GM23338 (cell line): ENCODE data around the gene RELN. TPM values are rescaled to one million over a fixed set of nuclear protein-coding genes. Genes with fewer than 3 reads are reported as not detected.

Source experiments
- ATAC-seq: fragments of 200-7000 bp; cut with Tn5 transposase; 3 replicates; pipeline ENCODE4 v1.9.1; 2020
- DNase-seq: peaks from one replicate; pipeline ENCODE4 v3.0.0-alpha.2; 2015; ENCODE audit warnings: low spot score
- H2AFZ ChIP-seq: fragments of 200-600 bp; sonication (generic); 2 replicates; pipeline ENCODE4 v1.8.0; 2016; ENCODE audit warnings: antibody characterized with exemption, mild to moderate bottlenecking, moderate library complexity
- H3F3A ChIP-seq: fragments of 200-600 bp; sonication (generic); replicated peaks from 2 replicates; pipeline ENCODE4 v1.8.0; 2017; ENCODE audit warnings: antibody characterized with exemption, mixed run types, low read depth
- H3K27ac ChIP-seq: fragments of 200-600 bp; sonication (generic); 2 replicates; pipeline ENCODE4 v1.6.1; 2016; ENCODE audit warnings: low read depth
- H3K27me3 ChIP-seq: fragments of 200-600 bp; sonication (generic); 2 replicates; pipeline ENCODE4 v1.8.0; 2016; ENCODE audit warnings: mild to moderate bottlenecking, mixed run types, moderate library complexity; ENCODE audit not compliant: insufficient read depth
- H3K36me3 ChIP-seq: fragments of 200-600 bp; sonication (generic); 2 replicates; pipeline ENCODE4 v1.8.0; 2016; ENCODE audit warnings: mild to moderate bottlenecking; ENCODE audit not compliant: insufficient read depth
- H3K4me1 ChIP-seq: fragments of 200-600 bp; sonication (generic); 2 replicates; pipeline ENCODE4 v1.8.0; 2016; ENCODE audit warnings: mild to moderate bottlenecking, moderate library complexity; ENCODE audit not compliant: insufficient read depth
- H3K4me2 ChIP-seq: fragments of 200-600 bp; sonication (generic); 2 replicates; pipeline ENCODE4 v1.7.1; 2017; ENCODE audit warnings: mixed run types
- H3K4me3 ChIP-seq: fragments of 200-600 bp; sonication (generic); 2 replicates; pipeline ENCODE4 v1.6.1; 2016; ENCODE audit warnings: mixed run types
- H3K79me2 ChIP-seq: fragments of 200-600 bp; sonication (generic); replicated peaks from 2 replicates; pipeline ENCODE4 v1.8.0; 2017; ENCODE audit warnings: mild to moderate bottlenecking; ENCODE audit not compliant: insufficient read depth
- H3K9me2 ChIP-seq: fragments of 200-600 bp; sonication (generic); 2 replicates; pipeline ENCODE4 v1.8.0; 2017; ENCODE audit not compliant: insufficient read depth
- H4K20me1 ChIP-seq: fragments of 200-600 bp; sonication (generic); replicated peaks from 2 replicates; pipeline ENCODE4 v1.8.0; 2017; ENCODE audit warnings: mild to moderate bottlenecking; ENCODE audit not compliant: insufficient read depth
- H3K27ac Mint-ChIP-seq: 2 replicates; pipeline ENCODE4 v1.8.0; 2020; ENCODE audit warnings: inconsistent platforms, mild to moderate bottlenecking, moderate library complexity, mixed read lengths
- H3K27me3 Mint-ChIP-seq: 3 replicates; pipeline ENCODE4 v1.8.0; 2022; ENCODE audit warnings: low read depth, mild to moderate bottlenecking, moderate library complexity, mixed read lengths, inconsistent platforms; ENCODE audit not compliant: insufficient read depth, poor library complexity
- H3K36me3 Mint-ChIP-seq: 3 replicates; pipeline ENCODE4 v1.8.0; 2021; ENCODE audit warnings: low read depth, mild to moderate bottlenecking, inconsistent platforms, moderate library complexity, mixed read lengths
- H3K4me1 Mint-ChIP-seq: 3 replicates; pipeline ENCODE4 v1.8.0; 2020; ENCODE audit warnings: mild to moderate bottlenecking, inconsistent platforms, mixed read lengths
- H3K4me3 Mint-ChIP-seq: 3 replicates; pipeline ENCODE4 v1.8.0; 2021; ENCODE audit warnings: moderate library complexity, mild to moderate bottlenecking, inconsistent platforms, mixed read lengths
- H3K9me3 Mint-ChIP-seq: 3 replicates; pipeline ENCODE4 v1.8.0; 2020; ENCODE audit warnings: moderate library complexity, mild to moderate bottlenecking, inconsistent platforms, mixed read lengths
- CREB1 ChIP-seq: fragments of 250-450 bp; sonication (Bioruptor Pico); IDR thresholded peaks from 2 replicates; pipeline ENCODE4 v1.5.0; 2020; ENCODE audit warnings: low read depth, mild to moderate bottlenecking, moderate library complexity
- CTCF ChIP-seq, 2 experiments: fragments of 200-600 bp in 1 of 2; sonication (generic) in 1 of 2; conservative IDR thresholded peaks; 2 replicates each; pipeline versions ENCODE4 v1.5.1 to v1.6.1; 2016 to 2017; ENCODE audit warnings: antibody characterized with exemption in 2 of 2, low read depth in 2 of 2, mild to moderate bottlenecking in 2 of 2, moderate library complexity in 1 of 2
- ETS1 ChIP-seq: IDR thresholded peaks from 2 replicates; pipeline ENCODE4 v1.6.1; 2016; ENCODE audit warnings: antibody characterized with exemption
- EZH2 ChIP-seq: fragments of 200-600 bp; sonication (generic); IDR thresholded peaks from one replicate; pipeline ENCODE4 v1.8.0; 2017; ENCODE audit warnings: antibody characterized with exemption, mild to moderate bottlenecking, low read depth; ENCODE audit not compliant: unreplicated experiment
- EZH2phosphoT487 ChIP-seq: fragments of 200-600 bp; sonication (generic); IDR thresholded peaks from one replicate; pipeline ENCODE4 v1.8.1; 2018; ENCODE audit warnings: antibody characterized with exemption; ENCODE audit not compliant: unreplicated experiment
- JUNB ChIP-seq: IDR thresholded peaks from one replicate; pipeline ENCODE4 v1.6.1; 2016; ENCODE audit warnings: antibody characterized with exemption; ENCODE audit not compliant: unreplicated experiment
- NANOG ChIP-seq: IDR thresholded peaks from 2 replicates; pipeline ENCODE4 v1.6.1; 2016; ENCODE audit warnings: antibody characterized with exemption, borderline replicate concordance
- POLR2AphosphoS5 ChIP-seq: IDR thresholded peaks from 2 replicates; pipeline ENCODE4 v1.6.1; 2016; ENCODE audit warnings: antibody characterized with exemption, low read depth
- REST ChIP-seq: IDR thresholded peaks from one replicate; pipeline ENCODE4 v1.6.1; 2018; ENCODE audit warnings: antibody characterized with exemption; ENCODE audit not compliant: unreplicated experiment
- STAT1 ChIP-seq: IDR thresholded peaks from one replicate; pipeline ENCODE4 v1.6.1; 2016; ENCODE audit warnings: antibody characterized with exemption; ENCODE audit not compliant: unreplicated experiment
- ZNF114 ChIP-seq: fragments of 250-450 bp; sonication (Bioruptor Pico); IDR thresholded peaks from 2 replicates; pipeline ENCODE4 v1.5.0; 2020; ENCODE audit warnings: mild to moderate bottlenecking, moderate library complexity
- ZNF331 ChIP-seq: fragments of 250-450 bp; sonication (Bioruptor Pico); IDR thresholded peaks from 2 replicates; pipeline ENCODE4 v1.5.0; 2020; ENCODE audit warnings: low read depth, mild to moderate bottlenecking, moderate library complexity
- ZNF462 ChIP-seq: fragments of 250-450 bp; sonication (Bioruptor Pico); IDR thresholded peaks from 2 replicates; pipeline ENCODE4 v1.5.0; 2020; ENCODE audit warnings: mild to moderate bottlenecking, moderate library complexity
- polyA plus RNA-seq: library from polyadenylated mRNA; unstranded; fragments of >200 nt; fragmentation: Nextera tagmentation; extraction: Ambion mirVana; gene quantifications from 2 replicates; pipeline ENCODE4 v1.2.1, GENCODE V29; 2016
- total RNA-seq: library from RNA; depleted of rRNA; stranded (reverse); fragments of >200 nt; shearing (Covaris generic); gene quantifications from 2 replicates; pipeline ENCODE4 v1.2.3, GENCODE V29; 2014

The RELN gene
- total and polyA plus RNA-seq, 2 experiments from 2014 or later, result 0.10 to 0.76 TPM

GRCh38 chr7:103541026-103541425, 448.4 kb downstream of the RELN start:
- H3K4me3 ChIP-seq, result no peak overlapping the region
- no peaks in the 10 kb centered on the region for H3K27me3 ChIP-seq
- H3K4me2 ChIP-seq, result no peak overlapping the region
- H3K27me3 Mint-ChIP-seq, result no peaks in the 10 kb centered on the region
- no peak for DNase-seq
- no peaks in the 10 kb centered on the region for H4K20me1 ChIP-seq
- no peak overlapping the region for H3K27ac Mint-ChIP-seq
- no peak overlapping the region for H3K27ac ChIP-seq
- no peaks in the 10 kb centered on the region for H3K36me3 Mint-ChIP-seq
- H2AFZ ChIP-seq, result no peak overlapping the region
- no peaks in the 10 kb centered on the region for H3K4me1 ChIP-seq
- H3K36me3 ChIP-seq, result no peaks in the 10 kb centered on the region
- no peaks in the 10 kb centered on the region for H3K4me1 Mint-ChIP-seq
- no peaks in the 10 kb centered on the region for H3K9me2 ChIP-seq
- no peaks in the 10 kb centered on the region for H3K79me2 ChIP-seq
- ATAC-seq, result no peak
- H3K4me3 Mint-ChIP-seq, result no peak overlapping the region
- no peaks in the 10 kb centered on the region for H3K9me3 Mint-ChIP-seq
- TF ChIP-seq JUNB, result no peak
- no peak for TF ChIP-seq EZH2phosphoT487
- no peak for TF ChIP-seq REST
- TF ChIP-seq ZNF331, result no peak
- no peak for TF ChIP-seq STAT1
- TF ChIP-seq CREB1 (CRISPR knock-in tag), result no peak
- no peak for TF ChIP-seq CTCF (conservative IDR thresholded peaks at IDR 0.05; ENCODE audit: low read depth in 2 of 2)
- TF ChIP-seq NANOG, result no peak
- TF ChIP-seq ZNF462 (CRISPR knock-in tag), result no peak
- no peak for TF ChIP-seq ETS1
- no peak for TF ChIP-seq ZNF114 (CRISPR knock-in tag)
- TF ChIP-seq POLR2AphosphoS5, result no peak
- TF ChIP-seq EZH2, result no peak
- no peaks in the 10 kb centered on the region for H3F3A ChIP-seq
